HepG2 (cell line): ENCODE results near the gene CHN1. TPM values are rescaled to one million over a fixed set of nuclear protein-coding genes. Genes with fewer than 3 reads are reported as not detected.

Experiments used
- ATAC-seq: fragments of 200-7000 bp; cut with Tn5 transposase; 3 replicates; pipeline ENCODE4 v1.9.1; 2020; ENCODE audit warnings: mild to moderate bottlenecking, moderate library complexity
- BruUV-seq: library from RNA; stranded (reverse); fragments of 400-500 nt; replicated peaks from 2 replicates; lab custom pipeline; 2021; lab: Mats Ljungman, UMichigan
- CTCF ChIA-PET: fragments of 300-600 bp; formaldehyde crosslinking; extraction: SDS; loops from one replicate; lab custom pipeline; 2021; ENCODE audit warnings: low total read pairs, inconsistent platforms, low intra/inter-chr PET ratio; lab: Yijun Ruan, JAX
- POLR2A ChIA-PET: fragments of 350-600 bp; sonication (Branson Sonifier 250); formaldehyde crosslinking; loops from one replicate; lab custom pipeline; 2020; ENCODE audit warnings: antibody characterized with exemption, inconsistent platforms; lab: Yijun Ruan, JAX
- DNase-seq: peaks from one replicate; pipeline ENCODE4 v3.0.0-alpha.2; 2015; ENCODE audit warnings: low spot score
- FAIRE-seq: peaks from 3 replicates; lab custom pipeline; 2011; peaks lifted over from hg19 to GRCh38; lab: Jason Lieb, UNC
- H2AFZ ChIP-seq: one replicate; pipeline ENCODE4 v1.6.1; 2011; ENCODE audit warnings: low read length, inconsistent platforms
- H3K27ac ChIP-seq: fragments of 300-600 bp; 3 replicates; pipeline ENCODE4 v1.8.0; 2011; ENCODE audit warnings: mixed run types, mild to moderate bottlenecking, mixed read lengths, low read length, inconsistent platforms; ENCODE audit not compliant: insufficient read depth; ENCODE audit errors: extremely low read length
- H3K27me3 ChIP-seq, 2 experiments: fragments of 200-600 bp in 1 of 2; 2 replicates in 1 of 2; 3 replicates in 1 of 2; pipeline versions ENCODE4 v1.6.0 to v1.8.0; 2011; ENCODE audit warnings: low read length in 2 of 2, mild to moderate bottlenecking in 2 of 2, moderate library complexity in 2 of 2, inconsistent platforms in 1 of 2; ENCODE audit not compliant: insufficient read depth in 2 of 2, control insufficient read depth in 1 of 2
- H3K36me3 ChIP-seq, 2 experiments: fragments of 200-600 bp in 1 of 2; replicated peaks in 1 of 2; 2 replicates in 1 of 2; 3 replicates in 1 of 2; pipeline versions ENCODE4 v1.5.1 to v1.8.0; 2011; ENCODE audit warnings: low read length in 2 of 2, inconsistent platforms in 1 of 2; ENCODE audit not compliant: insufficient read depth in 2 of 2, control insufficient read depth in 1 of 2
- H3K4me1 ChIP-seq: 2 replicates; pipeline ENCODE4 v1.5.1; 2012; ENCODE audit warnings: low read length, inconsistent platforms; ENCODE audit not compliant: insufficient read depth
- H3K4me2 ChIP-seq: 2 replicates; pipeline ENCODE4 v1.6.0; 2011; ENCODE audit warnings: low read depth, low read length, inconsistent platforms
- H3K4me3 ChIP-seq, 3 experiments: fragments of 200-600 bp in 1 of 3; sonication (generic), shearing (Covaris generic) in 1 of 3; replicated peaks in 1 of 3; 2 replicates each; pipeline ENCODE4 v1.5.1; 2011 to 2016; ENCODE audit warnings: low read length in 3 of 3, inconsistent platforms in 2 of 3, low read depth in 2 of 3, mild to moderate bottlenecking in 2 of 3, control low read depth in 1 of 3, mixed read lengths in 1 of 3; ENCODE audit not compliant: insufficient read depth in 1 of 3
- H3K79me2 ChIP-seq: one replicate; pipeline ENCODE4 v1.6.1; 2011; ENCODE audit warnings: low read length, inconsistent platforms; ENCODE audit not compliant: insufficient read depth
- H3K9ac ChIP-seq: 2 replicates; pipeline ENCODE4 v1.6.0; 2011; ENCODE audit warnings: mild to moderate bottlenecking, low read depth, low read length, inconsistent platforms; ENCODE audit not compliant: insufficient read depth
- H3K9me3 ChIP-seq: 2 replicates; pipeline ENCODE4 v1.5.1; 2012; ENCODE audit warnings: mild to moderate bottlenecking, low read length
- H4K20me1 ChIP-seq: 2 replicates; pipeline ENCODE4 v1.6.0; 2011; ENCODE audit warnings: inconsistent platforms, mild to moderate bottlenecking, low read length, moderate library complexity; ENCODE audit not compliant: insufficient read depth
- CEBPB ChIP-seq: IDR thresholded peaks from 2 replicates; pipeline ENCODE4 v1.6.1; 2011; ENCODE audit warnings: low read depth, low read length, improper control_type of control experiment, borderline replicate concordance
- NR2F2 ChIP-seq: IDR thresholded peaks from 2 replicates; pipeline ENCODE4 v1.6.1; 2012; ENCODE audit warnings: low read depth, inconsistent platforms, borderline replicate concordance
- ZXDC ChIP-seq: sonication (generic); formaldehyde crosslinking; IDR thresholded peaks from 2 replicates; pipeline ENCODE4 v1.5.0; 2020; ENCODE audit warnings: mild to moderate bottlenecking, missing genetic modification reagents
- WGBS: methylation state at CpG from one replicate; pipeline ENCODE4 v1.1.6; 2017; ENCODE audit warnings: low lambda C conversion rate; 5-methylcytosine and 5-hydroxymethylcytosine counted together
- in situ Hi-C: cut with HindIII; loops from 2 replicates; pipeline ENCODE4 v1.10.0; 2017; ENCODE audit warnings: low pct_unique_long_range_greater_than_20kb; ENCODE audit not compliant: extremely low pct_ligation_motif_present
- intact Hi-C: fragments of 100-400 bp; cut with micrococcal nuclease; formaldehyde crosslinking; loops from one replicate; pipeline ENCODE4 v1.10.0; 2022; ENCODE audit not compliant: unreplicated experiment
- polyA plus RNA-seq, 8 experiments: library from polyadenylated mRNA; depleted of rRNA in 3 of 8; stranded (reverse) in 7 of 8; unstranded in 1 of 8; fragments of >200 nt; fragmentation: Illumina TruSeq in 4 of 8; extraction: Trizol in 4 of 8; gene quantifications; 2 replicates each; pipeline versions ENCODE4 v1.2.1 to v1.2.3, GENCODE V29; 2011 to 2016; ENCODE audit warnings: low read depth in 4 of 8, missing spikeins in 1 of 8, mixed read lengths in 1 of 8; ENCODE audit not compliant: insufficient read depth in 1 of 8
- total RNA-seq, 5 experiments: library from RNA; depleted of rRNA; stranded (reverse); fragments of >200 nt; fragmentation: Illumina TruSeq; extraction: Trizol; gene quantifications; 2 replicates each; pipeline ENCODE4 v1.2.3, GENCODE V29; 2016; ENCODE audit warnings: low read depth in 1 of 5

The CHN1 gene
- total and polyA plus RNA-seq, 2 of the 13 experiments (the other 11 are each of a cell fraction or from before 2014, with no cell fraction given), result 2.8 to 3.5 TPM

DNA sequence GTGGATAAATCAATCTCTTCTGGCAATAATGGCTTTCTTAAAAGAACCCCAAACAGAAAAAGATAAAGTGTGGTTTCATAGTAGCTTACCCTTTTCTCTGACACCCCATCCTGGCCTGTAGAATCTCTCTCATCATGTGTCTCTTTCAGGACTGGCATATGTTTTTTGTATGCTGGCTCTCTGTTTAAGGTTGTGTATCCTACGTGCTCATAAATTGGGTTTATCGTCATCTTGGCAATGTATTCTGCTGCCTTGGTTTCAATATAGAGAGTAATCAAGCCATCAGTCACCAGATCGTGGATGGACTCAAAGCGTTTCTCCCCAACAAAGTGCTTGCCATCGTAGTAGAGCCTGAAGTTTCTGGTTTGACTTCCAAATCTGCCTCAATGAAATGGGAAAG lies 127.4 kb downstream of the CHN1 start:
- no peak overlapping the region for H3K4me2 ChIP-seq
- H3K9me3 ChIP-seq, result no peaks in the 10 kb centered on the region
- in situ Hi-C loops, result no loop called here
- no peak for DNase-seq
- H3K4me3 ChIP-seq, result no peak overlapping the region
- BruUV-seq, result no TSS peak
- H2AFZ ChIP-seq, result no peak overlapping the region
- no peak for FAIRE-seq
- H3K36me3 ChIP-seq, result no peaks in the 10 kb centered on the region
- intact Hi-C loops, result no loop called here
- ChIA-PET POLR2A (no interaction called here), CTCF (no interaction called here)
- no peaks in the 10 kb centered on the region for H3K4me1 ChIP-seq
- H3K27me3 ChIP-seq, result no peaks in the 10 kb centered on the region
- no peak overlapping the region for H3K9ac ChIP-seq
- WGBS, result 40% methylated on average over 5 of the region's 5 CpGs
- ATAC-seq, result no peak
- no peak overlapping the region for H3K27ac ChIP-seq
- H4K20me1 ChIP-seq, result no peaks in the 10 kb centered on the region
- H3K79me2 ChIP-seq, result no peaks in the 10 kb centered on the region
- TF ChIP-seq ZXDC (CRISPR knock-in tag), result no peak
- TF ChIP-seq, all 625 proteins: peak for 0

- 75% methylated on average over 1 of the region's 1 CpG for WGBS
- Histone ChIP-seq H3K27me3 (no peaks in the 10 kb centered on the region), H3K27ac (no peak overlapping the region), H3K79me2 (no peaks in the 10 kb centered on the region), H3K4me2 (no peak overlapping the region), H3K36me3 (no peaks in the 10 kb centered on the region), H3K9ac (no peak overlapping the region), H3K4me3 (no peak overlapping the region), H3K4me1 (no peaks in the 10 kb centered on the region), H3K9me3 (no peaks in the 10 kb centered on the region), H2AFZ (no peak overlapping the region), H4K20me1 (no peaks in the 10 kb centered on the region)
- POLR2A ChIA-PET, result no interaction called here
- CTCF ChIA-PET, result no interaction called here
- in situ Hi-C loops (no loop called here), intact Hi-C loops (no loop called here)
- BruUV-seq, result no TSS peak
- ATAC-seq (no peak), FAIRE-seq (no peak), DNase-seq (no peak)
- 0 out of 2 replicates have a peak, but pooled peaks have one; percentile 27 for TF ChIP-seq CEBPB
- no peak for TF ChIP-seq NR2F2
These were observed 127.9 kb downstream of the CHN1 start for GRCh38 chr2:174877301-174877700.
